ENCODE results near the gene MPV17L. TPM values are rescaled to one million over a fixed set of nuclear protein-coding genes. Genes with fewer than 3 reads are reported as not detected.
"Not testable (repeated sequence)": the region's sequence is repeated elsewhere in the genome, so short reads cannot be mapped to it uniquely, and the experiment has no call there.

The MPV17L gene
- total RNA-seq, 1 experiment from 2014 or later: 6.4 TPM

DNA sequence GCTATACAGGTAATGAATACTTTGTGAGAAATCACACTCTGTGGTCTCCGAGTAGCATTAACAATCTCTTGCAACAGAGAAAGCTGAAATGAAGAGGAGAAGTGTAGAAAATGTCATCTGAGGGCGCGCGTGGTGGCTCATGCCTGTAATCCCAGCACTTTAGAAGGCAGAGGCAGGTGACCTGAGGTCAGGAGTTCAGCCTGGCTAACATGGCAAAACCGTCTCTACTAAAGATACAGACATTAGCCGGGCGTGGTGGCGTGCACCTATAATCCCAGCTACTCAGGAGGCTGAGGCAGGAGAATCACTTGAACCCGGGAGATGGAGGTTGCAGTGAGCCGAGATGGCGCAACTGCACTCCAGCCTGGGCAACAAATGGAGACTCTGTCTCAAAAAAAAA, 59.4 kb downstream of the MPV17L start:
- not testable (repeated sequence) for H3K23me2 ChIP-seq (ENCODE audit: insufficient read length, low read depth, low read length, poor library complexity, severe bottlenecking); H2AK5ac ChIP-seq (ENCODE audit: insufficient read length, low read length); H4K5ac ChIP-seq (ENCODE audit: insufficient read length, low read depth, low read length); H3K9me3 Mint-ChIP-seq; H3K4ac ChIP-seq (ENCODE audit: low read depth, low read length); H3K23ac ChIP-seq (ENCODE audit: insufficient read length, low read depth, low read length); H2BK120ac ChIP-seq (ENCODE audit: low read depth, low read length, poor library complexity, severe bottlenecking); H3T11ph ChIP-seq (ENCODE audit: low read length); H3K9me3 ChIP-seq (ENCODE audit: control insufficient read depth, low read depth, low read length); H2BK5ac ChIP-seq (ENCODE audit: insufficient read length, low read length); H3K79me2 ChIP-seq (ENCODE audit: insufficient read depth, low read length); H3K4me2 ChIP-seq (ENCODE audit: insufficient read depth, insufficient read length, low read length); H3K4me1 ChIP-seq (ENCODE audit: insufficient read depth, low read length); H3K27ac Mint-ChIP-seq; H3K36me3 Mint-ChIP-seq (ENCODE audit: insufficient read depth in 1 of 3, low read depth in 3 of 3); H4K91ac ChIP-seq (ENCODE audit: insufficient read length, low read depth, low read length); H2AFZ ChIP-seq (ENCODE audit: low read length); H3K14ac ChIP-seq (ENCODE audit: insufficient read depth, low read length); H2BK15ac ChIP-seq (ENCODE audit: low read depth, low read length); H3K79me1 ChIP-seq (ENCODE audit: insufficient read depth, low read depth, low read length, poor library complexity, severe bottlenecking); DNase-seq; H2BK20ac ChIP-seq (ENCODE audit: low read depth, low read length, poor library complexity, severe bottlenecking); H4K8ac ChIP-seq (replicated peaks; ENCODE audit: insufficient read length, low read depth, low read length); H2BK12ac ChIP-seq (ENCODE audit: insufficient read length, low read depth, low read length); H3K4me3 Mint-ChIP-seq; H3K4me1 Mint-ChIP-seq; H3K56ac ChIP-seq (ENCODE audit: insufficient read length, low read depth, low read length); H4K20me1 ChIP-seq (ENCODE audit: control insufficient read depth, insufficient read depth, insufficient read length); H3K27ac ChIP-seq (ENCODE audit: insufficient read length, low read depth, low read length); H3K27me3 Mint-ChIP-seq (ENCODE audit: low read depth); H3K18ac ChIP-seq (ENCODE audit: insufficient read length, low read depth, low read length); H3K9ac ChIP-seq (ENCODE audit: extremely low read depth, insufficient read length, low read length); H3K27me3 ChIP-seq (ENCODE audit: insufficient read depth, low read length)
- no CpG with 5 or more reads among the region's 11 CpGs for WGBS (ENCODE audit: extremely low coverage, insufficient read length, low lambda C conversion rate)
